ENCODE results near the gene ACBD7.

Gene ACBD7

DNA sequence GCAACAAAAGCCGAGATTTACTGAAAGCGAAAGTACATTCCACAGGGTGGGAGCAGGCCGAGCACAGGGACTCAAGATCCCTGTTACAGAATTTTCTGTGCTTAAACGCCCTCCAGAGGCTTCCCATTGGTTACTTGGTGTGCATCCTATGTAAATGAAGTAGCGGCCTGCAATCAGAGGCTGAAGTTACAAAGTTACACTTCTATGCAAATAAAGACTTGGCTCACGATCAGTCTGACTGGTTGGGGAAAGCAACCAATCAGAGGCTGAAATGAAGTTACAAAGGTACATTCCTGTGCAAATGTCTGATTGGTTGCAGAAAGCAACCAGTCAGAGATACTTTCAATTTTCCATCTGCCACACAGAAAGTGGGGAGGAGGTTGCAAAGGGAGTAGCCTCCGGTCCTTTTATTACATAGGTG lies 4.1 kb downstream of the ACBD7 start:
- no peak for DNase-seq

GRCh38 chr10:15083674-15084501 lies 4.7 kb downstream of the ACBD7 start:
- DNase-seq = no peak

DNA sequence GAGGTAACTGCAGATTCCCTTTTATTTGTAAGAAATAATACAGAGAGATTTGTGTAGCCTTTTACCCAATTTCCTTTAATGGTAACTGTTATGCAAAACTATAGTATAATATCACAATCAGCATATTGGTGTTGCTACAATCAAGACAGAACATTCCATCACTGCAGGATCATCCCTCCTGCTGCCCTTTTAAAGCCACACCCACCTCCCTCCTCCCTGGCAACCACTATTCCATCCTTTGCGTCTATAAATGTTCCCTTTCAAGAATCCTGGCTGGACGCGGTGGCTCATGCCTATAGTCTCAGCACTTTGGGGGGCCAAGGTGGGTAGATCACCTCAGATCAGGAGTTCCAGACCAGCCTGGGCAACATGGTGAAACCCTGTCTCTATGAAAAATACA lies 13.2 kb downstream of the ACBD7 start:
- DNase-seq = no peak

DNA sequence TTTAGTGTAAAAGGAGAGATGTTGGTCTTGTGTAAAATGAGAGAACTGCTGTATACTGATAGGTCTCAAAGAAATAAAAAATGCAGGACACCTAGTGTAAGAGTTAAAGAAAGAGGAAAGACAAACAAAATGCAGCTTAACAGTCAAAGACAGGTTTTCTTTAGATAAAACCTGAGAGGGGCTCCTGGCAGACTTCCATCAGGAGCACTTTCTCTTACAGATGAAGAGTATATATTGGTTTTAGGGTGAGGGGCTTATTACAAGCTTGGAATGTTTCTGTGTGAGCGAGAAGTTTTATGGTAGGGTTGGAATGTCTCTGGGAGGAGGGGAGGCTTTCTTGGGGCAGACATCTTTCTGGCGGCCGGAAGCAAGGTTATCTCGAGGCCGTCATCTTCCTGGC lies 16.2 kb downstream of the ACBD7 start:
- DNase-seq = no peak

DNA sequence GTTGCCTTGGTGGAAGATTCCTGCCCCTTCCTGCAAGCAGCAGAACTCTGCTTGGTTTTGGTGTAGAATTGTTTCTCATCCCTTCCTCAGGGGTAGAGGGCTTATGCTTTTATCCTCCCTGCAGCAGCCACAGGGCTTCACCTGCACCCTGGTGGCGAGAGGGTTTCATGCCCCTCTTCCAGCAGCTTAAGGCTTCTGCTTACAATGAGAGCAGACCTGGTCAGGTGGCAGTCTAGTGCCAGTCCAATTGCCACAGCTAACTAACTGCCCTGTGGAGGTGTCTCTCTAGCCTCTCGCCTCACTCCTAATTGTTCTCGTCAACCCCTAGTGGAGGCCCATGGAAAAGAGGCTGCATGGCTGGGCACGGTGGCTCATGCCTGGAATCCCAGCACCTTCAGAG lies 19.3 kb downstream of the ACBD7 start:
- DNase-seq = no peak

- DNase-seq = no peak
These were observed 19.8 kb downstream of the ACBD7 start for GRCh38 chr10:15068802-15069201.

DNA sequence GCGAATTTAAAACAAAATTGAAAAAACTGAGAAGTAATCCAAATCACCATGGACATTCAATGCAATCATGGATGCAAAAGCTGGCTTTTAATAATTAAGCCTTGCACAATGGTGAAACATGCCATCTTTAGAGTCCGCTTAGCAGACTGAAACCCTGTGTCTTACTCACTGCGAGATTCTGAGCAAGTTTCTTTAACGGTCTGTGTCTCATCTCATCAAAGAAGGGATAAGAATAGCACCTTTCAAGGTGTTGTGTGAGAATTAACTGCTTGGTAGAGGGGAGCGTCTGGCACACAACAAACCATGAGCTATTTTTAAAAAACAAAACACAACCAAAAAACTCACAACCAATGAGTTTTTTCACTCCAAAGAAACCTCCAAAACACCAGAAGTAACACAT lies 21.4 kb downstream of the ACBD7 start:
- DNase-seq = no peak

- no peak for DNase-seq
These were observed 27.9 kb downstream of the ACBD7 start for GRCh38 chr10:15060638-15061037.

- no peak for DNase-seq
These were observed 28.7 kb downstream of the ACBD7 start for GRCh38 chr10:15059914-15060313.

- no peak for DNase-seq
These were observed 29.9 kb downstream of the ACBD7 start for GRCh38 chr10:15058689-15059088.

- no peak for DNase-seq
These were observed 35.5 kb downstream of the ACBD7 start for GRCh38 chr10:15053061-15053460.

- DNase-seq = no peak
These were observed 36.5 kb downstream of the ACBD7 start for GRCh38 chr10:15052121-15052520.

DNA sequence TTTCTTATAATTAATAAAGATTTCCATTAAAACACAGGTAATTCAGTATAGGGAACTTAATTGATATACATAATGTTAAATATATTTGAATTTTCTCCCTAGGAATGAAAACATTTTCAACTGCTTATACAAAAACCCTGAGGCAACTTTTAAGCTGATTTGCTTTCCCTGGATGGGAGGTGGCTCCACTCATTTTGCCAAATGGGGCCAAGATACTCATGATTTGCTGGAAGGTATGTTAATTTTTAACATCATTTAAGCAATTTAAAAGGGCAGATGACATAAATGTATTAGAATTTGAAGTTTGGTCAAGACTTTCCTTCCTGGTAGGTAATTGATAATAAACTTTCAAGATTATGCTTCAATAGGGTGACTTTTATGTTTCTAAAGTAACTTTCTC lies 39.0 kb downstream of the ACBD7 start:
- DNase-seq = no peak

GRCh38 chr10:15046626-15047025 lies 42.0 kb downstream of the ACBD7 start:
- no peak for DNase-seq

GRCh38 chr10:15045380-15045779 lies 43.2 kb downstream of the ACBD7 start:
- no peak for DNase-seq

DNA sequence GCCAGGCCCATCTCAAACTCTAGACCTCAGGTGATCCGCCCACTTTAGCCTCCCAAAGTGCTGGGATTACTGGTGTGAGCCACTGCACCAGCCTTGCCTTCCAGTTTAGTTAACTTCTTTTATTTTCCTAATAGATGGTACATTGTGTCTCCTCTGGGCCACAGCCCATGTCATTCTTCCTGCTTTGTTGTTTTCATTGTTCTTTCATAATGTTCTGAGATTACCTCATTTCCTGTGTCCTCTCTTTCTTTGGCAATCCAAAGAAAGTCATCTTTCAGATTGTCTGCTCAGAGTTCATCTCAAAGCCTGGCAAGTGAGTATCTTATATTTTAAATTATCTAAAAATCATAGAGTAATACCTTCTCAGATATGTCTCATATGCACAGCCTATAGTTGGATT lies 44.9 kb downstream of the ACBD7 start, which contains the start of gene OLAH:
Gene OLAH (plus strand): TSS at position 270 of the 400 bp plus-strand sequence. CDS start 3,346 bp downstream, outside the sequence.
- DNase-seq = no peak

GRCh38 chr10:15038416-15038815 lies 50.2 kb downstream of the ACBD7 start:
- no peak for DNase-seq

DNA sequence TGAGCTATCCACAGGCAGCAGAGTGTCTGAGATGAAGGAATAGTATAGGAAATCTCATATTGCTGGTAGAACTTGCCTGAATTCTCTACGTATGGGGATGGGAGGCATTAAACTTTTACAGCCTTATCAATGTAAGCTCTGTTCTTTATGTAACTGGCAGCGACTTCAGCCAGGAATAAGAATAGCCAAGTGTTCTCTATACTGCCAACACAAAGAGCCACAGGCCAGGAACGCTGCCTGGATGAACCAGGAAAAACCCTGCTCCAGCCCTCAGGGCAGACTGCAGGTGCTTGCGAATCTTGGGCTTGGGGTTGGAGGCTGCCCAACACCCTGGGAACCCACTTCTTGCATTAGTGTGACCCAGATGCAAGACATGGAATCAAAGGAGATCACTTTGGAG lies 50.9 kb downstream of the ACBD7 start:
- DNase-seq = no peak

- DNase-seq = no peak
These were observed 52.9 kb downstream of the ACBD7 start for GRCh38 chr10:15035385-15036301.

- no peak for DNase-seq
These were observed 60.8 kb downstream of the ACBD7 start for GRCh38 chr10:15027741-15028140.

Data from activated naive CD4-positive, alpha-beta T cell (primary cell).